CD4-positive, alpha-beta T cell (primary cell): ENCODE measurements around the gene BDKRB1. TPM values are rescaled to one million over a fixed set of nuclear protein-coding genes. Genes with fewer than 3 reads are reported as not detected.
"Not testable (repeated sequence)": the region's sequence is repeated elsewhere in the genome, so short reads cannot be mapped to it uniquely, and the experiment has no call there.

Experiments
- ATAC-seq: fragments of 200-7000 bp; cut with Tn5 transposase; one replicate; pipeline ENCODE4 v1.10.0; 2022; ENCODE audit warnings: mild to moderate bottlenecking; ENCODE audit not compliant: poor library complexity
- CTCF ChIA-PET: fragments of 350-600 bp; sonication (Branson Sonifier 250); formaldehyde crosslinking; loops from one replicate; lab custom pipeline; 2021; ENCODE audit warnings: antibody characterized with exemption, inconsistent platforms; lab: Charles Lee
- POLR2A ChIA-PET: fragments of 350-600 bp; sonication (Branson Sonifier 250); formaldehyde crosslinking; loops from one replicate; lab custom pipeline; 2021; ENCODE audit warnings: antibody characterized with exemption, inconsistent platforms; lab: Charles Lee
- DNase-seq, 14 experiments: peaks; one replicate each; pipeline ENCODE4 v3.0.0-alpha.2; 2013 to 2020; ENCODE audit warnings: mixed read lengths in 2 of 14
- H3K27ac ChIP-seq, 2 donors: one replicate each; pipeline versions ENCODE4 v1.5.1 to v1.7.0; 2013; ENCODE audit warnings: low read length in 2 of 2, low read depth in 1 of 2, mild to moderate bottlenecking in 1 of 2
- H3K27me3 ChIP-seq, 2 experiments: 1 replicate in 1 of 2; 2 replicates in 1 of 2; pipeline versions ENCODE4 v1.6.1 to v1.7.0; 2013; ENCODE audit warnings: low read length in 2 of 2, control low read depth in 1 of 2, mild to moderate bottlenecking in 1 of 2, moderate library complexity in 1 of 2; ENCODE audit not compliant: insufficient read depth in 2 of 2, control insufficient read depth in 1 of 2
- H3K36me3 ChIP-seq: one replicate; pipeline ENCODE4 v1.6.1; 2013; ENCODE audit warnings: low read length, control low read depth; ENCODE audit not compliant: insufficient read depth
- H3K4me1 ChIP-seq: one replicate; pipeline ENCODE4 v1.6.1; 2013; ENCODE audit warnings: low read length, control low read depth; ENCODE audit not compliant: insufficient read depth
- H3K4me3 ChIP-seq: one replicate; pipeline ENCODE4 v1.5.1; 2013; ENCODE audit warnings: mild to moderate bottlenecking, low read length, moderate library complexity
- H3K9me3 ChIP-seq, 2 experiments: 1 replicate in 1 of 2; 2 replicates in 1 of 2; pipeline versions ENCODE4 v1.6.1 to v1.7.0; 2013; ENCODE audit warnings: low read length in 2 of 2, mild to moderate bottlenecking in 2 of 2, control low read depth in 1 of 2, moderate library complexity in 1 of 2; ENCODE audit not compliant: control insufficient read depth in 1 of 2, insufficient read depth in 1 of 2
- H3K27ac Mint-ChIP-seq: one replicate; pipeline ENCODE4 v1.8.0; 2020; ENCODE audit warnings: mixed read lengths
- H3K27me3 Mint-ChIP-seq: one replicate; pipeline ENCODE4 v1.8.0; 2021; ENCODE audit warnings: mixed read lengths
- H3K36me3 Mint-ChIP-seq: one replicate; pipeline ENCODE4 v1.8.0; 2021; ENCODE audit warnings: low read depth, mixed read lengths
- H3K4me1 Mint-ChIP-seq: one replicate; pipeline ENCODE4 v1.8.0; 2021; ENCODE audit warnings: low read depth, mixed read lengths
- H3K4me3 Mint-ChIP-seq: one replicate; pipeline ENCODE4 v1.8.0; 2020; ENCODE audit warnings: mild to moderate bottlenecking, mixed read lengths
- H3K9me3 Mint-ChIP-seq: one replicate; pipeline ENCODE4 v1.8.0; 2020; ENCODE audit warnings: mixed read lengths
- CTCF ChIP-seq: fragments of 200-600 bp; IDR thresholded peaks from one replicate; pipeline ENCODE4 v1.8.0; 2022; ENCODE audit warnings: antibody characterized with exemption, mild to moderate bottlenecking
- intact Hi-C, 2 experiments: fragments of 100-400 bp; cut with DNase I in 1 of 2; cut with micrococcal nuclease in 1 of 2; formaldehyde crosslinking; loops; one replicate each; pipeline versions ENCODE4 v1.15.1 to v1.9.0; 2023 to 2025; cut with DNase I, micrococcal nuclease
- total RNA-seq, 174 experiments: library from RNA in 2 of 174; stranded (reverse) in 2 of 174; gene quantifications; one replicate each; pipeline ENCODE4 v1.2.3 and lab custom pipeline; 2021 to 2026

The BDKRB1 gene
- total RNA-seq, 2 experiments from 2014 or later: not detected

- intact Hi-C loops: no loop called here
- Mint-ChIP-seq H3K9me3 (no peaks in the 10 kb centered on the region), H3K36me3 (no peaks in the 10 kb centered on the region), H3K27me3 (peaks cover 12% of the 10 kb centered on the region), H3K4me1 (no peaks in the 10 kb centered on the region), H3K27ac (no peak overlapping the region), H3K4me3 (no peak overlapping the region)
- POLR2A ChIA-PET: no interaction called here
- CTCF ChIA-PET: no interaction called here
- no peaks in the 10 kb centered on the region for H3K9me3 ChIP-seq
- H3K36me3 ChIP-seq: no peaks in the 10 kb centered on the region
- H3K4me3 ChIP-seq: no peak overlapping the region
- DNase-seq (no peak), ATAC-seq (no peak)
- no peak for TF ChIP-seq CTCF
- no peak overlapping the region for H3K27ac ChIP-seq
- H3K4me1 ChIP-seq: no peaks in the 10 kb centered on the region
- H3K27me3 ChIP-seq: peaks cover 3 to 4% of the 10 kb centered on the region in 2 experiments
Measured at GRCh38 chr14:96242126-96242525, 13.9 kb upstream of the BDKRB1 start.

- no peak for DNase-seq
- Mint-ChIP-seq H3K27ac (no peak overlapping the region), H3K27me3 (peaks cover 17% of the 10 kb centered on the region), H3K36me3 (no peaks in the 10 kb centered on the region), H3K4me3 (no peak overlapping the region), H3K9me3 (no peaks in the 10 kb centered on the region), H3K4me1 (no peaks in the 10 kb centered on the region)
- no peaks in the 10 kb centered on the region for H3K36me3 ChIP-seq
- peaks cover 0 to 3% of the 10 kb centered on the region in 2 experiments for H3K27me3 ChIP-seq
- no peaks in the 10 kb centered on the region for H3K9me3 ChIP-seq
- POLR2A ChIA-PET: no interaction called here
- CTCF ChIA-PET: interaction anchor here (0.6 kb wide), 1 partner anchor 9 kb away, joined by 6 read pairs; no protein-coding TSS in a partner anchor
- no peak for ATAC-seq
- no peak for TF ChIP-seq CTCF
- H3K4me1 ChIP-seq: no peaks in the 10 kb centered on the region
- H3K4me3 ChIP-seq: no peak overlapping the region
- no peak overlapping the region for H3K27ac ChIP-seq
- intact Hi-C loops: no loop called here
Measured at GRCh38 chr14:96243785-96244184, 12.2 kb upstream of the BDKRB1 start.

- H3K4me3 ChIP-seq, intact Hi-C loops, H3K27ac Mint-ChIP-seq, H3K27me3 ChIP-seq, H3K9me3 ChIP-seq, H3K36me3 Mint-ChIP-seq, ATAC-seq, CTCF ChIA-PET, H3K4me1 Mint-ChIP-seq, H3K9me3 Mint-ChIP-seq, POLR2A ChIA-PET, H3K27ac ChIP-seq, DNase-seq, H3K4me3 Mint-ChIP-seq, H3K36me3 ChIP-seq, H3K4me1 ChIP-seq: not testable (repeated sequence)
- H3K27me3 Mint-ChIP-seq: peaks cover 22% of the 10 kb centered on the region
Measured at GRCh38 chr14:96245074-96245473, 10.9 kb upstream of the BDKRB1 start.
